ENCODE measurements around the gene DAZAP2. TPM values are rescaled to one million over a fixed set of nuclear protein-coding genes. Genes with fewer than 3 reads are reported as not detected.
"Not testable (repeated sequence)": the region's sequence is repeated elsewhere in the genome, so short reads cannot be mapped to it uniquely, and the experiment has no call there.

The DAZAP2 gene
- total RNA-seq, 1 donor from 2014 or later, result 48.4 TPM

- H3K36me3 Mint-ChIP-seq, result no peaks in the 10 kb centered on the region
- no peak within 1 kb of the TSS for H3K9ac ChIP-seq
- H3K4me1 Mint-ChIP-seq, result peaks cover 8% of the 10 kb centered on the region
- H2AFZ ChIP-seq (replicated peaks), result peak within 1 kb of the TSS; percentile 88
- peaks cover 20% of the 10 kb centered on the region for H3F3A ChIP-seq (ENCODE audit: low read depth)
- H3K4me3 Mint-ChIP-seq, result peak within 1 kb of the TSS; percentile 93
- H3K4me2 ChIP-seq, result peak within 1 kb of the TSS; percentile 89
- peak; percentile 68 for TF ChIP-seq EZH2 (IDR thresholded peaks at IDR 0.05)
- TF ChIP-seq CTCF (IDR thresholded peaks at IDR 0.05), result peak; percentile 15
- TF ChIP-seq EZH2phosphoT487 (IDR thresholded peaks at IDR 0.05), result peak; percentile 10
- H3K9me3 ChIP-seq (ENCODE audit: low read depth), result no peaks in the 10 kb centered on the region
- H3K27me3 ChIP-seq, result peaks cover 17% of the 10 kb centered on the region
- no peaks in the 10 kb centered on the region for H4K20me1 ChIP-seq (ENCODE audit: low read depth)
- DNase-seq (ENCODE audit: low spot score), result peak; percentile 89
- H3K79me2 ChIP-seq (ENCODE audit: low read depth), result no peaks in the 10 kb centered on the region
- peaks cover 16% of the 10 kb centered on the region for H3K4me1 ChIP-seq
- no peak within 1 kb of the TSS for H3K27ac Mint-ChIP-seq
- no peaks in the 10 kb centered on the region for H3K9me3 Mint-ChIP-seq
- no peaks in the 10 kb centered on the region for H3K36me3 ChIP-seq
- H3K4me3 ChIP-seq, result peak within 1 kb of the TSS; percentile 55
- no peak within 1 kb of the TSS for H3K27ac ChIP-seq
- peaks cover 23% of the 10 kb centered on the region for H3K27me3 Mint-ChIP-seq (ENCODE audit: insufficient read depth, low read depth)
Measured at GRCh38 chr12:51270067-51270950, 31.7 kb downstream of the DAZAP2 start, which contains the start of gene SMAGP. Gene SMAGP, minus strand, starts transcription at chr12:51270415. Its CDS starts 1,137 bp downstream, at chr12:51269278.

- Mint-ChIP-seq H3K27me3 (ENCODE audit: insufficient read depth, low read depth) (peaks cover 23% of the 10 kb centered on the region), H3K27ac (no peak overlapping the region), H3K4me1 (peaks cover 8% of the 10 kb centered on the region), H3K4me3 (peak overlapping the region; percentile 93), H3K36me3 (no peaks in the 10 kb centered on the region), H3K9me3 (no peaks in the 10 kb centered on the region)
- Histone ChIP-seq H3K9me3 (ENCODE audit: low read depth) (no peaks in the 10 kb centered on the region), H3K79me2 (ENCODE audit: low read depth) (no peaks in the 10 kb centered on the region), H3K9ac (no peak overlapping the region), H3F3A (ENCODE audit: low read depth) (peaks cover 22% of the 10 kb centered on the region), H3K4me1 (peaks cover 17% of the 10 kb centered on the region), H3K27ac (no peak overlapping the region), H3K4me2 (peak overlapping the region; percentile 89), H2AFZ (replicated peaks) (peak overlapping the region; percentile 88), H3K36me3 (no peaks in the 10 kb centered on the region), H3K4me3 (peak overlapping the region; percentile 55), H4K20me1 (ENCODE audit: low read depth) (no peaks in the 10 kb centered on the region), H3K27me3 (peaks cover 17% of the 10 kb centered on the region)
- DNase-seq (ENCODE audit: low spot score), result no peak
- TF ChIP-seq CTCF (IDR thresholded peaks at IDR 0.05) (no peak), EZH2 (IDR thresholded peaks at IDR 0.05) (no peak), EZH2phosphoT487 (IDR thresholded peaks at IDR 0.05) (no peak)
Measured at GRCh38 chr12:51270951-51271518, 32.4 kb downstream of the DAZAP2 start.

GRCh38 chr12:51272810-51273209, 34.2 kb downstream of the DAZAP2 start:
- H3K27ac Mint-ChIP-seq; H3K9me3 Mint-ChIP-seq; H4K20me1 ChIP-seq (ENCODE audit: low read depth); H3K4me2 ChIP-seq; H3K36me3 ChIP-seq; H3K4me3 Mint-ChIP-seq; H3K27ac ChIP-seq; H3K4me3 ChIP-seq; H3K9ac ChIP-seq; H3K4me1 Mint-ChIP-seq; H3K79me2 ChIP-seq (ENCODE audit: low read depth); H3K36me3 Mint-ChIP-seq; DNase-seq (ENCODE audit: low spot score); H2AFZ ChIP-seq (replicated peaks); H3K9me3 ChIP-seq (ENCODE audit: low read depth): not testable (repeated sequence)
- Histone ChIP-seq H3K4me1 (peaks cover 17% of the 10 kb centered on the region), H3K27me3 (peaks cover 17% of the 10 kb centered on the region), H3F3A (ENCODE audit: low read depth) (peaks cover 22% of the 10 kb centered on the region)
- peaks cover 23% of the 10 kb centered on the region for H3K27me3 Mint-ChIP-seq (ENCODE audit: insufficient read depth, low read depth)

All from neural progenitor cell (in vitro differentiated cells).